Measurements from ENCODE around the gene ELOVL2. TPM values are rescaled to one million over a fixed set of nuclear protein-coding genes. Genes with fewer than 3 reads are reported as not detected.

The ELOVL2 gene
- total RNA-seq = under 0.01 TPM in 1 of 2 replicates, not detected in the other

GRCh38 chr6:11043961-11044711, at the start of gene ELOVL2:
Gene ELOVL2 (minus strand): TSS chr6:11044305. CDS start chr6:11044230, 75 bp downstream.

Other genes with a start within 250 kb of the ELOVL2 start
- gene MAK, start 205.8 kb downstream of the ELOVL2 start, total RNA-seq = under 0.01 TPM in 1 of 2 replicates, not detected in the other
- gene GCM2, start 162.3 kb downstream of the ELOVL2 start, total RNA-seq = not detected in 2 replicates
- 0.85 and 2.4 TPM in 2 replicates for gene SYCP2L, start 157.3 kb downstream of the ELOVL2 start, total RNA-seq
- 35.5 and 37.9 TPM in 2 replicates for gene SMIM13, start 49.5 kb upstream of the ELOVL2 start, total RNA-seq
- not detected in 2 replicates for gene ERVFRD-1, start 67.4 kb upstream of the ELOVL2 start, total RNA-seq
- gene NEDD9, start 188.4 kb upstream of the ELOVL2 start, total RNA-seq = 8.5 and 21.3 TPM in 2 replicates